ENCODE measurements around the gene LAMB3. TPM values are rescaled to one million over a fixed set of nuclear protein-coding genes. Genes with fewer than 3 reads are reported as not detected.

Gene LAMB3
- total RNA-seq, 1 experiment from 2014 or later: 0.28 TPM

- no peaks in the 10 kb centered on the region for H4K20me1 ChIP-seq (ENCODE audit: control insufficient read depth, insufficient read depth, insufficient read length)
- H4K5ac ChIP-seq (ENCODE audit: insufficient read length, low read depth, low read length): no peak overlapping the region
- H3K9me3 ChIP-seq (ENCODE audit: control insufficient read depth, low read depth, low read length): no peaks in the 10 kb centered on the region
- H3K79me1 ChIP-seq (ENCODE audit: insufficient read depth, low read depth, low read length, poor library complexity, severe bottlenecking): no peaks in the 10 kb centered on the region
- no peak for TF ChIP-seq CTCF (conservative IDR thresholded peaks at IDR 0.05)
- no peak overlapping the region for H3K4me3 Mint-ChIP-seq
- H3K27me3 ChIP-seq (ENCODE audit: insufficient read depth, low read length): no peaks in the 10 kb centered on the region
- no peaks in the 10 kb centered on the region for H3K4me1 ChIP-seq (ENCODE audit: insufficient read depth, low read length)
- no peak overlapping the region for H3T11ph ChIP-seq (ENCODE audit: low read length)
- H4K8ac ChIP-seq (replicated peaks; ENCODE audit: insufficient read length, low read depth, low read length): no peak overlapping the region
- H3K18ac ChIP-seq (ENCODE audit: insufficient read length, low read depth, low read length): no peak overlapping the region
- no peak overlapping the region for H2BK5ac ChIP-seq (ENCODE audit: insufficient read length, low read length)
- H3K9ac ChIP-seq (ENCODE audit: extremely low read depth, insufficient read length, low read length): no peak overlapping the region
- H3K14ac ChIP-seq (ENCODE audit: insufficient read depth, low read length): no peak overlapping the region
- H4K91ac ChIP-seq (ENCODE audit: insufficient read length, low read depth, low read length): no peak overlapping the region
- H3K27ac ChIP-seq (ENCODE audit: insufficient read length, low read depth, low read length): no peak overlapping the region
- no peaks in the 10 kb centered on the region for H3K36me3 Mint-ChIP-seq (ENCODE audit: insufficient read depth in 1 of 3, low read depth in 3 of 3)
- no peak overlapping the region for H3K4ac ChIP-seq (ENCODE audit: low read depth, low read length)
- H3K9me3 Mint-ChIP-seq: no peaks in the 10 kb centered on the region
- no peak overlapping the region for H2BK12ac ChIP-seq (ENCODE audit: insufficient read length, low read depth, low read length)
- no peak overlapping the region for H2AFZ ChIP-seq (ENCODE audit: low read length)
- no peaks in the 10 kb centered on the region for H3K79me2 ChIP-seq (ENCODE audit: insufficient read depth, low read length)
- no peaks in the 10 kb centered on the region for H3K4me1 Mint-ChIP-seq
- H2BK20ac ChIP-seq (ENCODE audit: low read depth, low read length, poor library complexity, severe bottlenecking): no peak overlapping the region
- no CpG with 5 or more reads among the region's 5 CpGs for WGBS (ENCODE audit: extremely low coverage, insufficient read length, low lambda C conversion rate)
- no peak overlapping the region for H2BK120ac ChIP-seq (ENCODE audit: low read depth, low read length, poor library complexity, severe bottlenecking)
- no peak overlapping the region for H3K56ac ChIP-seq (ENCODE audit: insufficient read length, low read depth, low read length)
- no peaks in the 10 kb centered on the region for H3K23me2 ChIP-seq (ENCODE audit: insufficient read length, low read depth, low read length, poor library complexity, severe bottlenecking)
- H3K4me2 ChIP-seq (ENCODE audit: insufficient read depth, insufficient read length, low read length): no peak overlapping the region
- no peak overlapping the region for H3K27ac Mint-ChIP-seq
- DNase-seq: no peak
- no peak overlapping the region for H3K23ac ChIP-seq (ENCODE audit: insufficient read length, low read depth, low read length)
- peaks cover 7% of the 10 kb centered on the region for H3K27me3 Mint-ChIP-seq (ENCODE audit: low read depth)
- no peak overlapping the region for H2BK15ac ChIP-seq (ENCODE audit: low read depth, low read length)
- no peak overlapping the region for H2AK5ac ChIP-seq (ENCODE audit: insufficient read length, low read length)
Observed at GRCh38 chr1:209603877-209604276, 48.3 kb downstream of the LAMB3 start.
